A549 (cell line): Measurements from ENCODE around the gene C16orf92. TPM values are rescaled to one million over a fixed set of nuclear protein-coding genes. Genes with fewer than 3 reads are reported as not detected.
A peak's percentile ranks its signal among the peaks of the same experiment; 100 is the strongest.
"Not testable (repeated sequence)": the region's sequence is repeated elsewhere in the genome, so short reads cannot be mapped to it uniquely, and the experiment has no call there.

ENCODE experiments used
- ATAC-seq, 2 experiments: fragments of 200-7000 bp in 1 of 2; fragments of >200 bp in 1 of 2; cut with Nextera tagmentation in 1 of 2; cut with Tn5 transposase in 1 of 2; 3 replicates each; pipeline versions ENCODE4 v1.8.0 to v1.9.1; 2018 to 2020; ENCODE audit warnings: mild to moderate bottlenecking in 1 of 2, moderate library complexity in 1 of 2
- CTCF ChIA-PET: fragments of 300-600 bp; sonication (Branson Sonifier 250); formaldehyde crosslinking; extraction: SDS; loops from one replicate; lab custom pipeline; 2021; ENCODE audit warnings: antibody characterized with exemption, inconsistent platforms; lab: Yijun Ruan, JAX
- POLR2A ChIA-PET: fragments of 350-600 bp; formaldehyde crosslinking; extraction: SDS; loops from one replicate; lab custom pipeline; 2021; ENCODE audit warnings: antibody characterized with exemption, inconsistent platforms; lab: Yijun Ruan, JAX
- DNase-seq, 2 experiments: peaks; one replicate each; pipeline versions ENCODE4 v3.0.0 to v3.0.0-alpha.2; 2011 to 2016; ENCODE audit warnings: low read depth in 1 of 2, low spot score in 1 of 2
- FAIRE-seq: peaks from 2 replicates; lab custom pipeline; 2011; peaks lifted over from hg19 to GRCh38; lab: Jason Lieb, UNC
- H3K27ac ChIP-seq, 2 experiments: fragments of >200 bp; sonication (Bioruptor Twin); formaldehyde crosslinking; 3 replicates each; pipeline ENCODE4 v1.5.1; 2016 to 2017
- H3K4me1 ChIP-seq: fragments of >200 bp; sonication (Bioruptor Twin); formaldehyde crosslinking; 3 replicates; pipeline ENCODE4 v1.6.1; 2016
- H3K4me2 ChIP-seq: fragments of >200 bp; sonication (Bioruptor Twin); formaldehyde crosslinking; 3 replicates; pipeline ENCODE4 v1.6.1; 2016
- H3K4me3 ChIP-seq: fragments of >200 bp; sonication (Bioruptor Twin); formaldehyde crosslinking; 3 replicates; pipeline ENCODE4 v1.5.1; 2016
- H3K9me3 ChIP-seq: fragments of >200 bp; sonication (Bioruptor Twin); formaldehyde crosslinking; 3 replicates; pipeline ENCODE4 v1.6.1; 2016
- ATOH8 ChIP-seq: fragments of 250-450 bp; sonication (Bioruptor Pico); IDR thresholded peaks from 2 replicates; pipeline ENCODE4 v1.5.0; 2020; ENCODE audit warnings: low read depth, mild to moderate bottlenecking, moderate library complexity
- BCL3 ChIP-seq: fragments of >200 bp; sonication (Bioruptor Twin); formaldehyde crosslinking; IDR thresholded peaks from 3 replicates; pipeline ENCODE4 v1.6.1; 2016
- CHD4 ChIP-seq: fragments of 200-600 bp; sonication (generic); IDR thresholded peaks from 2 replicates; pipeline ENCODE4 v1.6.1; 2016; ENCODE audit warnings: antibody characterized with exemption, mild to moderate bottlenecking, borderline replicate concordance
- CTCF ChIP-seq: fragments of >200 bp; sonication (Bioruptor Twin); formaldehyde crosslinking; IDR thresholded peaks from 3 replicates; pipeline ENCODE4 v1.5.1; 2016
- FOSL2 ChIP-seq, 2 experiments: fragments of 450-650 bp in 1 of 2; fragments of >200 bp in 1 of 2; sonication (Bioruptor Twin) in 1 of 2; formaldehyde crosslinking; IDR thresholded peaks; 2 replicates each; pipeline versions ENCODE4 v1.5.0 to v1.6.1; 2016 to 2020; ENCODE audit warnings: mild to moderate bottlenecking in 1 of 2, moderate library complexity in 1 of 2
- FOXS1 ChIP-seq: fragments of 250-450 bp; sonication (Bioruptor Pico); IDR thresholded peaks from 2 replicates; pipeline ENCODE4 v1.5.0; 2020; ENCODE audit warnings: mild to moderate bottlenecking, moderate library complexity
- HDAC2 ChIP-seq: fragments of 200-600 bp; sonication (generic); IDR thresholded peaks from 2 replicates; pipeline ENCODE4 v1.6.1; 2016
- HEYL ChIP-seq: fragments of 250-450 bp; sonication (Bioruptor Pico); IDR thresholded peaks from 2 replicates; pipeline ENCODE4 v1.8.0; 2021; ENCODE audit warnings: mild to moderate bottlenecking, moderate library complexity
- HOXA7 ChIP-seq: fragments of 250-450 bp; sonication (Bioruptor Pico); IDR thresholded peaks from 2 replicates; pipeline ENCODE4 v1.5.0; 2020; ENCODE audit warnings: mild to moderate bottlenecking, moderate library complexity
- HOXB13 ChIP-seq: fragments of 250-450 bp; sonication (Bioruptor Pico); IDR thresholded peaks from 2 replicates; pipeline ENCODE4 v1.5.0; 2020; ENCODE audit warnings: low read depth, mild to moderate bottlenecking, moderate library complexity
- JUN ChIP-seq, 2 experiments: fragments of >200 bp; sonication (Bioruptor Twin); formaldehyde crosslinking; IDR thresholded peaks; 2 replicates in 1 of 2; 3 replicates in 1 of 2; pipeline ENCODE4 v1.6.1; 2016 to 2017
- JUNB ChIP-seq: fragments of >200 bp; sonication (Bioruptor Twin); formaldehyde crosslinking; IDR thresholded peaks from 2 replicates; pipeline ENCODE4 v1.6.1; 2016
- MAFK ChIP-seq: fragments of 450-650 bp; IDR thresholded peaks from 2 replicates; pipeline ENCODE4 v1.6.1; 2014; ENCODE audit not compliant: partially characterized antibody
- MAX ChIP-seq: IDR thresholded peaks from 2 replicates; pipeline ENCODE4 v1.6.1; 2012
- NPAS2 ChIP-seq: fragments of 250-450 bp; sonication (Bioruptor Pico); IDR thresholded peaks from 2 replicates; pipeline ENCODE4 v1.8.0; 2022; ENCODE audit warnings: mild to moderate bottlenecking, moderate library complexity, borderline replicate concordance
- RARB ChIP-seq: fragments of 250-450 bp; sonication (Bioruptor Pico); IDR thresholded peaks from 2 replicates; pipeline ENCODE4 v1.8.0; 2021; ENCODE audit warnings: mild to moderate bottlenecking, moderate library complexity
- SMC3 ChIP-seq: fragments of >200 bp; sonication (Bioruptor Twin); formaldehyde crosslinking; IDR thresholded peaks from 3 replicates; pipeline ENCODE4 v1.6.1; 2018; ENCODE audit warnings: inconsistent platforms
- TP53 ChIP-seq: fragments of 250-450 bp; sonication (Bioruptor Pico); IDR thresholded peaks from 2 replicates; pipeline ENCODE4 v1.5.0; 2021; ENCODE audit warnings: mild to moderate bottlenecking, moderate library complexity
- ZC3H11A ChIP-seq: fragments of 450-650 bp; IDR thresholded peaks from 2 replicates; pipeline ENCODE4 v1.6.1; 2014; ENCODE audit warnings: antibody characterized with exemption, mild to moderate bottlenecking
- WGBS: methylation state at CpG from one replicate; pipeline ENCODE4 v1.1.6; 2017; ENCODE audit errors: missing lambda C conversion rate; 5-methylcytosine and 5-hydroxymethylcytosine counted together
- polyA plus RNA-seq, 4 experiments: library from polyadenylated mRNA; depleted of rRNA in 3 of 4; stranded (reverse); fragments of >200 nt; fragmentation: RNase III in 1 of 4; extraction: RNeasy Plus Mini Kit Qiagen cat#74134 plus additional on column Dnase treatment in 1 of 4; gene quantifications; 2 replicates in 3 of 4; 3 replicates in 1 of 4; pipeline ENCODE4 v1.2.3, GENCODE V29; 2011 to 2017
- TF ChIP-seq, protein P1 (sequence below): fragments of 250-450 bp; sonication (Bioruptor Pico); IDR thresholded peaks from 2 replicates; pipeline ENCODE4 v1.5.0; 2021; ENCODE audit warnings: mild to moderate bottlenecking, moderate library complexity, borderline replicate concordance

Gene C16orf92
- polyA plus RNA-seq, 2 of the 4 experiments (the other 2 are of a cell fraction), result not detected

DNA sequence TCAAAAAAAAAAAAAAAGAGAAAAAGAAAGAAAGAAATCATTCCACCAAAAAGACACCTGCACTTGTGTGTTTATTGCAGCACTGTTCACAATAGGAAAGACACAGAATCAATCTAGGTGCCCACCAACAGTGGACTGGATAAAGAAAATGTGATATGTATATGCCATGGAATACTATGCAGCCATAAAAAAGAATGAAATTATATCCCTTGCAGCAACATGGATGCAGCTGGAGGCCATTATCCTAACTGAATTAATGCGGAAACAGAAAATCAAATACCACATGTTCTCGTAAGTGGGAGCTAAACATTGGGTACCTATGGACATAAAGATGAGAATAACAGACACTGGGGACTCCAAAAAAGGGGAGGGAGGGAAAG, 5.7 kb upstream of the C16orf92 start:
- CTCF ChIA-PET, result interaction anchor here (0.6 to 4.1 kb wide), 4 partner anchors 11 to 209 kb away, joined by 3 to 26 read pairs (median 10); partner anchors contain the start of gene TMEM219
- H3K4me1 ChIP-seq, result no peaks in the 10 kb centered on the region
- no peak overlapping the region for H3K4me2 ChIP-seq
- ATAC-seq (no peak), FAIRE-seq (no peak)
- no peaks in the 10 kb centered on the region for H3K9me3 ChIP-seq
- no peak for TF ChIP-seq MAX
- TF ChIP-seq RARB, result no peak
- no peak for TF ChIP-seq HOXB13 (CRISPR knock-in tag)
- no peak for TF ChIP-seq MAFK
- no peak for TF ChIP-seq NPAS2 (CRISPR knock-in tag)
- TF ChIP-seq HEYL (CRISPR knock-in tag), result no peak
- TF ChIP-seq ZC3H11A, result no peak
- TF ChIP-seq TP53 (CRISPR knock-in tag), result no peak
- TF ChIP-seq JUN (IDR thresholded peaks at IDR 0.05), result no peak
- TF ChIP-seq FOXS1 (CRISPR knock-in tag), result no peak
- TF ChIP-seq, all 56 proteins: peak for 0
- Histone ChIP-seq H3K4me3 (no peak overlapping the region), H3K27ac (no peak overlapping the region)
- POLR2A ChIA-PET, result no interaction called here
- 99% methylated on average over 2 of the region's 2 CpGs for WGBS
- DNase-seq, result no peak

- WGBS, result 53% methylated on average over 4 of the region's 4 CpGs
- H3K27ac ChIP-seq, DNase-seq, H3K4me1 ChIP-seq, H3K4me2 ChIP-seq, H3K4me3 ChIP-seq, FAIRE-seq, ATAC-seq, POLR2A ChIA-PET, H3K9me3 ChIP-seq: not testable (repeated sequence)
- CTCF ChIA-PET, result interaction anchor here (1.2 to 4.1 kb wide), 6 partner anchors 12 to 210 kb away, joined by 3 to 26 read pairs (median 6); partner anchors contain the start of gene CDIPT
These were observed 5.1 kb upstream of the C16orf92 start for GRCh38 chr16:30017937-30018336.

DNA sequence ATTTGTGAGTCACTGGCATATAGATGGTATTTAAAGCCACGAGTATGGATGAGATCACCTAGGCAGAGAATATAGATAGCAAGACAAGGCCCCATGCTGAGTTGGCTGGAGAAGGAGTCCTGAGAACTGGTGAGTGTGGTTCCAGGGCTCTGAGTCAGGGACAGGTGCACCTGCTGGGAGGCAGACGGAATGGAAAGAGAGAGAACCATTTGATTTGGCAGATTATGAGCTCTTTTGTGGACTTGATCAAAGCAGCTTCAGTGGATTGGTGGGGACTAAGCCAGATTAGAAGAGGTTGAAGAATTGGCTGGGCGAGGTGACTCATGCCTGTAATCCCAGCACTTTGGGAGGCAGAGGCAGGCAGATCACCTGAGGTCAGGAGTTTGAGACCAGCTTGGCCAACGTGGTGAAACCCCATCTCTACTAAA, 4.3 kb upstream of the C16orf92 start:
- no peaks in the 10 kb centered on the region for H3K4me1 ChIP-seq
- ATAC-seq (no peak), FAIRE-seq (no peak), DNase-seq (no peak)
- POLR2A ChIA-PET, result no interaction called here
- no peak overlapping the region for H3K4me3 ChIP-seq
- CTCF ChIA-PET, result interaction anchor here (1.3 to 4.1 kb wide), 6 partner anchors 13 to 327 kb away, joined by 3 to 26 read pairs (median 6); partner anchors contain the start of gene CDIPT
- no peak for TF ChIP-seq CHD4
- TF ChIP-seq FOSL2 (IDR thresholded peaks at IDR 0.05), result no peak
- peak; percentile 9; the same call in 1 of the 2 replicates for TF ChIP-seq FOSL2 (CRISPR knock-in tag; IDR thresholded peaks at IDR 0.05)
- no peak overlapping the region for H3K27ac ChIP-seq
- no peaks in the 10 kb centered on the region for H3K9me3 ChIP-seq
- H3K4me2 ChIP-seq, result no peak overlapping the region
- WGBS, result 63% methylated on average over 4 of the region's 4 CpGs

DNA sequence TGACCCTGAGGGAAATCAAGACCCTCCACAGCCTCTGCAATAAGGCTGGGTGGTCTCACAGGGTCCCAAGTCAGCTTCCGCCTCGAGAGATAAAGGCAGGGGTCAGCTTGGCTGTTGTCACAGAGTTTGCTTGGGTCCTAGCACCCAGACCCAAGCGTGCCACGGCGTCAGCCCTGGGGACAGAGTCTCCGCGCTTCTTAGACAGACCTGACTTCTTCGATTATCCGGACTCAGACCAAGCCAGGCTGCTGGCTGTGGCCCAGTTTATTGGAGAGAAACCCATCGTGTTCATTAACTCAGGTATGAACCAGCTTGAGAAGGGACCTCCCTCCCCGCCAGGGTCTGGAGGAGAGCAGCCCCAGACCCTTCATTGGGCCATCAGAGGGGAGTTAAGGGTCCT, 588 bp downstream of the C16orf92 start:
- Histone ChIP-seq H3K4me2 (no peak overlapping the region), H3K9me3 (no peaks in the 10 kb centered on the region), H3K4me1 (no peaks in the 10 kb centered on the region), H3K27ac (no peak overlapping the region), H3K4me3 (no peak overlapping the region)
- 57% methylated on average over 6 of the region's 11 CpGs for WGBS
- ChIA-PET POLR2A (no interaction called here), CTCF (interaction anchor here (0.9 to 2.7 kb wide), 11 partner anchors 8 to 324 kb away, joined by 3 to 25 read pairs (median 5); partner anchors contain the start of genes MVP and TLCD3B)
- TF ChIP-seq HDAC2, result no peak
- TF ChIP-seq JUNB, result no peak
- no peak for TF ChIP-seq HEYL (CRISPR knock-in tag)
- no peak for TF ChIP-seq BCL3
- no peak for TF ChIP-seq CHD4
- TF ChIP-seq NPAS2 (CRISPR knock-in tag), result no peak
- TF ChIP-seq MAX, result no peak
- TF ChIP-seq ATOH8, result no peak
- TF ChIP-seq, protein P1, sequence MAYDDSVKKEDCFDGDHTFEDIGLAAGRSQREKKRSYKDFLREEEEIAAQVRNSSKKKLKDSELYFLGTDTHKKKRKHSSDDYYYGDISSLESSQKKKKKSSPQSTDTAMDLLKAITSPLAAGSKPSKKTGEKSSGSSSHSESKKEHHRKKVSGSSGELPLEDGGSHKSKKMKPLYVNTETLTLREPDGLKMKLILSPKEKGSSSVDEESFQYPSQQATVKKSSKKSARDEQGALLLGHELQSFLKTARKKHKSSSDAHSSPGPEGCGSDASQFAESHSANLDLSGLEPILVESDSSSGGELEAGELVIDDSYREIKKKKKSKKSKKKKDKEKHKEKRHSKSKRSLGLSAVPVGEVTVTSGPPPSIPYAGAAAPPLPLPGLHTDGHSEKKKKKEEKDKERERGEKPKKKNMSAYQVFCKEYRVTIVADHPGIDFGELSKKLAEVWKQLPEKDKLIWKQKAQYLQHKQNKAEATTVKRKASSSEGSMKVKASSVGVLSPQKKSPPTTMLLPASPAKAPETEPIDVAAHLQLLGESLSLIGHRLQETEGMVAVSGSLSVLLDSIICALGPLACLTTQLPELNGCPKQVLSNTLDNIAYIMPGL (CRISPR knock-in tag), result no peak
- no peak for TF ChIP-seq HOXA7 (CRISPR knock-in tag)
- no peak for TF ChIP-seq HOXB13 (CRISPR knock-in tag)
- TF ChIP-seq CTCF, result no peak
- no peak for TF ChIP-seq SMC3
- ATAC-seq (no peak), DNase-seq (no peak), FAIRE-seq (no peak)
